ENCODE data around the gene SPATA31D3. TPM values are rescaled to one million over a fixed set of nuclear protein-coding genes. Genes with fewer than 3 reads are reported as not detected.
"Not testable (repeated sequence)": the region's sequence is repeated elsewhere in the genome, so short reads cannot be mapped to it uniquely, and the experiment has no call there.

SPATA31D3 gene
- total and polyA plus RNA-seq, 4 donors: 0.02 TPM; not detected in 3

DNA sequence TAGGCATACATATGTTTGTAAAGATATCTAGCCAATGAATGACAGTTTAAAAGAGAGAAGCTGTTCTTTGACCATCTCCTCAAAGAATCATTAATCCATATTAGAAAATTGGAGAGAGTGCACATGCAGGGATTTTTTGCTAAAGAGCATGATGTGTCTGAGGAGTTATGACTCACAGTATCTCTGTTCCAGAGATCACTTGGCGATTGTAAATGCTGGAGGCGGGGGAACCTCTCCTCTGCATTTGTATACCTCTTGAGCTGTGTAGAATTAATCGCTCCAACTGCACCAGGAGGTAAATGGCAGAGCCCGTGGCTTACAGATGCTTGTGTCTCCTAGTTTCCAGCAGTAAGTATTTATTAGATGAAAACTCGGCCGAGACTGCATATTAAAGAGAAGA is 41.6 kb downstream of the SPATA31D3 start:
- Histone ChIP-seq H3K27me3 (ENCODE audit: control insufficient read depth in 3 of 3, insufficient read depth in 3 of 3, low read length in 2 of 3) (no peaks in the 10 kb centered on the region), H3K4me3 (no peak overlapping the region), H3K9ac (ENCODE audit: insufficient read depth in 1 of 2, low read length in 2 of 2) (no peak overlapping the region), H3K4me1 (ENCODE audit: control insufficient read depth in 5 of 5, insufficient read depth in 5 of 5, low read length in 5 of 5) (no peaks in the 10 kb centered on the region), H3K27ac (ENCODE audit: low read depth in 1 of 2, low read length in 1 of 2) (no peak overlapping the region), H3K9me3 (ENCODE audit: control insufficient read depth in 4 of 4, insufficient read depth in 3 of 4, low read length in 3 of 4) (no peaks in the 10 kb centered on the region), H3K36me3 (ENCODE audit: control insufficient read depth in 4 of 4, insufficient read depth in 4 of 4, low read length in 4 of 4) (no peaks in the 10 kb centered on the region)
- no peak for DNase-seq
- TF ChIP-seq CTCF (IDR thresholded peaks at IDR 0.05; ENCODE audit: control extremely low read depth, extremely low read depth): no peak
- 81 to 90% methylated on average over 6 of the region's 6 CpGs for WGBS, 2 donors
- no peak for ATAC-seq (ENCODE audit: insufficient read depth, low FRiP score)

GRCh38 chr9:81986051-81986450 is 42.8 kb downstream of the SPATA31D3 start:
- H3K27ac ChIP-seq (ENCODE audit: low read depth in 1 of 2, low read length in 1 of 2): no peak overlapping the region
- H3K27me3 ChIP-seq (ENCODE audit: control insufficient read depth in 3 of 3, insufficient read depth in 3 of 3, low read length in 2 of 3): no peaks in the 10 kb centered on the region
- WGBS, 2 donors: 83 to 91% methylated on average over 1 of the region's 1 CpG
- DNase-seq: no peak
- H3K4me1 ChIP-seq (ENCODE audit: control insufficient read depth in 5 of 5, insufficient read depth in 5 of 5, low read length in 5 of 5): no peaks in the 10 kb centered on the region
- ATAC-seq (ENCODE audit: insufficient read depth, low FRiP score): no peak
- H3K4me3 ChIP-seq: no peak overlapping the region
- H3K36me3 ChIP-seq (ENCODE audit: control insufficient read depth in 4 of 4, insufficient read depth in 4 of 4, low read length in 4 of 4): no peaks in the 10 kb centered on the region
- TF ChIP-seq CTCF (IDR thresholded peaks at IDR 0.05; ENCODE audit: control extremely low read depth, extremely low read depth): no peak
- no peak overlapping the region for H3K9ac ChIP-seq (ENCODE audit: insufficient read depth in 1 of 2, low read length in 2 of 2)
- no peaks in the 10 kb centered on the region for H3K9me3 ChIP-seq (ENCODE audit: control insufficient read depth in 4 of 4, insufficient read depth in 3 of 4, low read length in 3 of 4)

DNA sequence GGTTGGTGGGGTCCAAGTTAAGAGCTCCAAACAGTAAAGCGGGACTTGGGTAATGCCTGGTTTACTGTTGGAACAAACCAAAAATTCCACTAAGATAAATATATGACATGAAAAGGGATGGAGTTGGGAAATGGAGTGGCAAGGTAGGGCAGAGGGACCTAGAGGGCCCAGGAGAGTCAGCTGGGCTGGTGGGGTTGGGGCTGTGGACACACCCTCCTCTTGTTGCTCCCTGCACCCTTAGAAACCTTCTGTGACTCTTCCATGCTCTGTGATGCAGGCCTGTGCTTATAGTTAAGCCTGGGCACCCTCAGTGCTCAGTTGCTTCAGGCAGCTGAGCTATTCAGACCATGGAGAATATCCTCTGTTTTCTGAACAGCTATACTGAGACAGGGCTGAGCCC is 45.2 kb downstream of the SPATA31D3 start, which contains the start of gene SPATA31D1:
Gene SPATA31D1, plus strand, starts transcription at position 301 of the 400 bp plus-strand sequence. Its CDS starts 47 bp downstream, at position 348.
- H3K9me3 ChIP-seq (ENCODE audit: control insufficient read depth in 4 of 4, insufficient read depth in 3 of 4, low read length in 3 of 4); H3K27me3 ChIP-seq (ENCODE audit: control insufficient read depth in 3 of 3, insufficient read depth in 3 of 3, low read length in 2 of 3); H3K9ac ChIP-seq (ENCODE audit: insufficient read depth in 1 of 2, low read length in 2 of 2); ATAC-seq (ENCODE audit: insufficient read depth, low FRiP score); H3K36me3 ChIP-seq (ENCODE audit: control insufficient read depth in 4 of 4, insufficient read depth in 4 of 4, low read length in 4 of 4); H3K27ac ChIP-seq (ENCODE audit: low read depth in 1 of 2, low read length in 1 of 2); DNase-seq; H3K4me1 ChIP-seq (ENCODE audit: control insufficient read depth in 5 of 5, insufficient read depth in 5 of 5, low read length in 5 of 5); H3K4me3 ChIP-seq: not testable (repeated sequence)
- WGBS, 2 donors: 96 to 98% methylated on average over 1 of the region's 1 CpG

DNA sequence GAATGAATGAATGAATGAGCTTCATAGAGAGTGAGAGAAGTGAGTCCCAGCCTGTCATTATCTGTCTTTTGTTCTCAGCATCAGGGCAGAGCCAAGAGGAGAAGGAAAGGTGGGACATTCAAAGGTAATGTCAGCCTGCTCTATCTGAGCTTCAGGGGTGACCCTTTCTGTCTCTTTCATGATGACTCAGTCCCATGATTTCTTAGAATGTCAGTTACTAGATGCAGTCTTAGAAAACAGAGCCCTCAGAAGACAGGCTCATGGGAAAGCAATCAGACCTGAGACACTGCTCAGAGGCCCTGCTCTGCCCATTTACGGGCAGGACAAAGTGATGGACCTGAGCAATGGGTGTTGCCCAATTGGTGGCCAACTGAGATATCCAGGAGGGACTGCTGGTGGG is 46.4 kb downstream of the SPATA31D3 start:
- DNase-seq (no peak), ATAC-seq (ENCODE audit: insufficient read depth, low FRiP score) (no peak)
- no peak overlapping the region for H3K4me3 ChIP-seq
- H3K4me1 ChIP-seq (ENCODE audit: control insufficient read depth in 5 of 5, insufficient read depth in 5 of 5, low read length in 5 of 5): no peaks in the 10 kb centered on the region
- no peaks in the 10 kb centered on the region for H3K36me3 ChIP-seq (ENCODE audit: control insufficient read depth in 4 of 4, insufficient read depth in 4 of 4, low read length in 4 of 4)
- 94 to 96% methylated on average over 1 of the region's 1 CpG for WGBS, 2 donors
- no peak overlapping the region for H3K27ac ChIP-seq (ENCODE audit: low read depth in 1 of 2, low read length in 1 of 2)
- TF ChIP-seq CTCF (IDR thresholded peaks at IDR 0.05; ENCODE audit: control extremely low read depth, extremely low read depth): no peak
- no peaks in the 10 kb centered on the region for H3K9me3 ChIP-seq (ENCODE audit: control insufficient read depth in 4 of 4, insufficient read depth in 3 of 4, low read length in 3 of 4)
- no peak overlapping the region for H3K9ac ChIP-seq (ENCODE audit: insufficient read depth in 1 of 2, low read length in 2 of 2)
- no peaks in the 10 kb centered on the region for H3K27me3 ChIP-seq (ENCODE audit: control insufficient read depth in 3 of 3, insufficient read depth in 3 of 3, low read length in 2 of 3)

Measured in lung (tissue), 12 donors.